Activated CD4-positive, alpha-beta T cell treated with anti-CD3 and anti-CD28 coated beads, Interleukin-2, amount 10 ng/mL, durations not matched to agents 7 days and 5 days (primary cell): ENCODE results near the gene DHX32. TPM values are rescaled to one million over a fixed set of nuclear protein-coding genes. Genes with fewer than 3 reads are reported as not detected.

ENCODE experiments used
- CTCF ChIA-PET: fragments of 350-600 bp; sonication (Branson Sonifier 250); formaldehyde crosslinking; loops from one replicate; lab custom pipeline; 2021; ENCODE audit warnings: antibody characterized with exemption; lab: Charles Lee
- POLR2A ChIA-PET: fragments of 350-600 bp; sonication (Branson Sonifier 250); formaldehyde crosslinking; loops from one replicate; lab custom pipeline; 2021; ENCODE audit warnings: antibody characterized with exemption; lab: Charles Lee
- DNase-seq: peaks from one replicate; pipeline ENCODE4 v3.0.0-alpha.2; 2020
- H3K27ac Mint-ChIP-seq: one replicate; pipeline ENCODE4 v1.8.0; 2021; ENCODE audit warnings: mild to moderate bottlenecking, moderate library complexity, mixed read lengths
- H3K27me3 Mint-ChIP-seq: one replicate; pipeline ENCODE4 v1.8.0; 2021; ENCODE audit warnings: mixed read lengths
- H3K36me3 Mint-ChIP-seq: one replicate; pipeline ENCODE4 v1.8.0; 2021; ENCODE audit warnings: low read depth, mixed read lengths
- H3K4me1 Mint-ChIP-seq: one replicate; pipeline ENCODE4 v1.8.0; 2021; ENCODE audit warnings: mixed read lengths
- H3K4me3 Mint-ChIP-seq: one replicate; pipeline ENCODE4 v1.8.0; 2021; ENCODE audit warnings: mild to moderate bottlenecking, moderate library complexity, mixed read lengths
- H3K9me3 Mint-ChIP-seq: one replicate; pipeline ENCODE4 v1.8.0; 2021; ENCODE audit warnings: mixed read lengths
- total RNA-seq, 2 experiments: library from RNA; stranded (reverse); gene quantifications; one replicate each; pipeline ENCODE4 v1.2.3, GENCODE V29; 2021

Gene DHX32
- total RNA-seq, 2 experiments from 2014 or later, result 8.2 to 9.6 TPM

GRCh38 chr10:125886914-125887512 is 5.9 kb upstream of the DHX32 start:
- H3K9me3 Mint-ChIP-seq, result peaks cover 2% of the 10 kb centered on the region
- POLR2A ChIA-PET, result no interaction called here

GRCh38 chr10:125883211-125883610 is 2.1 kb upstream of the DHX32 start:
- no peak overlapping the region for H3K27ac Mint-ChIP-seq
- no peak for DNase-seq
- H3K27me3 Mint-ChIP-seq, result no peaks in the 10 kb centered on the region
- H3K4me3 Mint-ChIP-seq, result no peak overlapping the region
- ChIA-PET POLR2A (no interaction called here), CTCF (no interaction called here)
- H3K36me3 Mint-ChIP-seq, result no peaks in the 10 kb centered on the region
- H3K9me3 Mint-ChIP-seq, result no peaks in the 10 kb centered on the region
- no peaks in the 10 kb centered on the region for H3K4me1 Mint-ChIP-seq

More at GRCh38 chr10:125886914-125887512, 5.9 kb upstream of the DHX32 start:
- Mint-ChIP-seq H3K27me3 (no peaks in the 10 kb centered on the region), H3K36me3 (no peaks in the 10 kb centered on the region), H3K27ac (no peak overlapping the region), H3K4me1 (no peaks in the 10 kb centered on the region), H3K4me3 (no peak overlapping the region)
- CTCF ChIA-PET, result no interaction called here
- DNase-seq, result no peak

- ChIA-PET CTCF (interaction anchor here (0.7 kb wide), 1 partner anchor 12 kb away, joined by 3 read pairs; no protein-coding TSS in a partner anchor), POLR2A (no interaction called here)
- Mint-ChIP-seq H3K4me3 (no peak overlapping the region), H3K27me3 (no peaks in the 10 kb centered on the region), H3K9me3 (no peaks in the 10 kb centered on the region), H3K27ac (no peak overlapping the region), H3K36me3 (no peaks in the 10 kb centered on the region), H3K4me1 (no peaks in the 10 kb centered on the region)
- no peak for DNase-seq
These were observed 1.5 kb upstream of the DHX32 start for GRCh38 chr10:125882596-125882995.

GRCh38 chr10:125880719-125881118 is 373 bp downstream of the DHX32 start:
- H3K27ac Mint-ChIP-seq, result no peak overlapping the region
- peaks cover 4% of the 10 kb centered on the region for H3K36me3 Mint-ChIP-seq
- ChIA-PET POLR2A (no interaction called here), CTCF (interaction anchor here (1.2 kb wide), 1 partner anchor 12 kb away, joined by 3 read pairs; no protein-coding TSS in a partner anchor)
- no peak overlapping the region for H3K4me3 Mint-ChIP-seq
- H3K9me3 Mint-ChIP-seq, result peaks cover 9% of the 10 kb centered on the region
- no peaks in the 10 kb centered on the region for H3K27me3 Mint-ChIP-seq
- DNase-seq, result no peak
- no peaks in the 10 kb centered on the region for H3K4me1 Mint-ChIP-seq

GRCh38 chr10:125878957-125879835 is 1.9 kb downstream of the DHX32 start:
- Mint-ChIP-seq H3K4me3 (no peak overlapping the region), H3K27ac (no peak overlapping the region), H3K36me3 (peaks cover 7% of the 10 kb centered on the region), H3K9me3 (peaks cover 12% of the 10 kb centered on the region), H3K4me1 (no peaks in the 10 kb centered on the region), H3K27me3 (no peaks in the 10 kb centered on the region)
- DNase-seq, result no peak
- ChIA-PET POLR2A (no interaction called here), CTCF (no interaction called here)

- Mint-ChIP-seq H3K27ac (no peak overlapping the region), H3K27me3 (no peaks in the 10 kb centered on the region), H3K4me1 (no peaks in the 10 kb centered on the region), H3K4me3 (no peak overlapping the region), H3K9me3 (peaks cover 9% of the 10 kb centered on the region), H3K36me3 (peaks cover 7% of the 10 kb centered on the region)
- ChIA-PET CTCF (interaction anchor here (1.4 kb wide), 1 partner anchor 11 kb away, joined by 3 read pairs; no protein-coding TSS in a partner anchor), POLR2A (no interaction called here)
- DNase-seq, result no peak
These were observed 9.8 kb downstream of the DHX32 start for GRCh38 chr10:125871338-125871737.

GRCh38 chr10:125868372-125868975 is 12.6 kb downstream of the DHX32 start:
- CTCF ChIA-PET, result interaction anchor here (1.1 to 1.4 kb wide), 3 partner anchors 9 to 12 kb away, joined by 3 read pairs; no protein-coding TSS in a partner anchor
- H3K27me3 Mint-ChIP-seq, result no peaks in the 10 kb centered on the region

GRCh38 chr10:125866421-125867029 is 14.6 kb downstream of the DHX32 start:
- Mint-ChIP-seq H3K4me3 (no peak overlapping the region), H3K9me3 (no peaks in the 10 kb centered on the region), H3K4me1 (no peaks in the 10 kb centered on the region), H3K27ac (no peak overlapping the region), H3K36me3 (no peaks in the 10 kb centered on the region), H3K27me3 (no peaks in the 10 kb centered on the region)
- ChIA-PET CTCF (interaction anchor here (1.0 kb wide), 1 partner anchor 10 kb away, joined by 3 read pairs; no protein-coding TSS in a partner anchor), POLR2A (no interaction called here)
- no peak for DNase-seq

More at GRCh38 chr10:125868372-125868975, 12.6 kb downstream of the DHX32 start:
- POLR2A ChIA-PET, result no interaction called here
- Mint-ChIP-seq H3K36me3 (no peaks in the 10 kb centered on the region), H3K27ac (no peak overlapping the region), H3K4me1 (no peaks in the 10 kb centered on the region), H3K4me3 (no peak overlapping the region), H3K9me3 (no peaks in the 10 kb centered on the region)
- DNase-seq, result peak; percentile 40

- ChIA-PET POLR2A (no interaction called here), CTCF (interaction anchor here (1.0 kb wide), 1 partner anchor 8 kb away, joined by 3 read pairs; no protein-coding TSS in a partner anchor)
- Mint-ChIP-seq H3K27me3 (no peaks in the 10 kb centered on the region), H3K4me3 (no peak overlapping the region), H3K4me1 (no peaks in the 10 kb centered on the region), H3K9me3 (no peaks in the 10 kb centered on the region), H3K27ac (no peak overlapping the region), H3K36me3 (no peaks in the 10 kb centered on the region)
- no peak for DNase-seq
These were observed 16.0 kb downstream of the DHX32 start for GRCh38 chr10:125865120-125865519.

GRCh38 chr10:125859128-125859817 is 21.8 kb downstream of the DHX32 start:
- H3K27ac Mint-ChIP-seq, result no peak overlapping the region
- H3K27me3 Mint-ChIP-seq, result no peaks in the 10 kb centered on the region
- H3K36me3 Mint-ChIP-seq, result no peaks in the 10 kb centered on the region
- no peaks in the 10 kb centered on the region for H3K9me3 Mint-ChIP-seq
- no peaks in the 10 kb centered on the region for H3K4me1 Mint-ChIP-seq
- POLR2A ChIA-PET, result no interaction called here
- DNase-seq, result no peak
- H3K4me3 Mint-ChIP-seq, result no peak overlapping the region
- CTCF ChIA-PET, result interaction anchor here (0.6 to 0.8 kb wide), 3 partner anchors 10 to 54 kb away, joined by 3 read pairs; no protein-coding TSS in a partner anchor

- H3K4me3 Mint-ChIP-seq, result no peak overlapping the region
- no peaks in the 10 kb centered on the region for H3K27me3 Mint-ChIP-seq
- H3K4me1 Mint-ChIP-seq, result no peaks in the 10 kb centered on the region
- ChIA-PET CTCF (interaction anchor here (0.7 to 1.2 kb wide), 3 partner anchors 9 to 23 kb away, joined by 3 read pairs; no protein-coding TSS in a partner anchor), POLR2A (no interaction called here)
- peaks cover 2% of the 10 kb centered on the region for H3K36me3 Mint-ChIP-seq
- no peak overlapping the region for H3K27ac Mint-ChIP-seq
- no peak for DNase-seq
- H3K9me3 Mint-ChIP-seq, result no peaks in the 10 kb centered on the region
These were observed 23.8 kb downstream of the DHX32 start for GRCh38 chr10:125857185-125857760.

- Mint-ChIP-seq H3K27me3 (no peaks in the 10 kb centered on the region), H3K4me1 (no peaks in the 10 kb centered on the region), H3K36me3 (peaks cover 4% of the 10 kb centered on the region), H3K9me3 (no peaks in the 10 kb centered on the region), H3K4me3 (no peak overlapping the region), H3K27ac (no peak overlapping the region)
- DNase-seq, result no peak
- CTCF ChIA-PET, result no interaction called here
- POLR2A ChIA-PET, result no interaction called here
These were observed 28.6 kb downstream of the DHX32 start for GRCh38 chr10:125852487-125852886.
